GM19463 (cell line): Measurements from ENCODE around the gene SMIM22.

Experiments used
- ATAC-seq: cut with Tn5 transposase; IDR thresholded peaks from one replicate; pipeline ENCODE4 v1.9.1; 2021; ENCODE audit warnings: mild to moderate bottlenecking, moderate library complexity; ENCODE audit not compliant: unreplicated experiment

The SMIM22 gene

DNA sequence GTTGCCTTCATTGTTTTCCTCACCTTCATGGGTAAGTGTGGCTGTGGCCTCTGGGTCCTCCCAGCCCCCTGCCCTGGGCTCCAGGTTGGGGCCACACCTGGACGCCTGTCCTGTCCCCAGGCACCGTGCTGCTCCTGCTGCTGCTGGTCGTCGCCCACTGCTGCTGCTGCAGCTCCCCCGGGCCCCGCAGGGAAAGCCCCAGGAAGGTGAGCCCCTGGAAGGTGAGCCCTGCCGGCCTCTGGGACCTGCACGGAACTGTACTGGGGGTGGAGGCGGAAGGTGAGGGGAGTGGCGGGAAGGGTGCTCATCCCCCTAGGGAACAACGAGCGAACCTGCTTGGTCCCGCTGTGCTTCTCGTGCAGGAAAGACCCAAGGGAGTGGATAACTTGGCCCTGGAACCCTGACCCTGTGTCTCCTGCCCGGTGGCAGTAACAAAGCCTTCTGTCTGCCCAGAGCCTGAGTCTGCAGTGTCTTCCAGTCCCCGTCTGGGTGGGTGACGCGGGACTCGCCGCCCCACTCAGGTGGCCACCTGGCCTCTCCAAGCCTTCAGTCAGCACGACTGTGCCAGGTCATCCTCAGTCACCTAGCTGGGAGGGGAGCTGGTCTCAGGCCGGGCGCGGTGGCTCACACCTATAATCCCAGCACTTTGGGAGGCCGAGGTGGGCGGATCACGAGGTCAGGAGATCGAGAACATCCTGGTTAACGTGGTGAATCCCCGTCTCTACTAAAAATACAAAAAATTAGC, 831 bp downstream of the SMIM22 start:
- no peak for ATAC-seq

DNA sequence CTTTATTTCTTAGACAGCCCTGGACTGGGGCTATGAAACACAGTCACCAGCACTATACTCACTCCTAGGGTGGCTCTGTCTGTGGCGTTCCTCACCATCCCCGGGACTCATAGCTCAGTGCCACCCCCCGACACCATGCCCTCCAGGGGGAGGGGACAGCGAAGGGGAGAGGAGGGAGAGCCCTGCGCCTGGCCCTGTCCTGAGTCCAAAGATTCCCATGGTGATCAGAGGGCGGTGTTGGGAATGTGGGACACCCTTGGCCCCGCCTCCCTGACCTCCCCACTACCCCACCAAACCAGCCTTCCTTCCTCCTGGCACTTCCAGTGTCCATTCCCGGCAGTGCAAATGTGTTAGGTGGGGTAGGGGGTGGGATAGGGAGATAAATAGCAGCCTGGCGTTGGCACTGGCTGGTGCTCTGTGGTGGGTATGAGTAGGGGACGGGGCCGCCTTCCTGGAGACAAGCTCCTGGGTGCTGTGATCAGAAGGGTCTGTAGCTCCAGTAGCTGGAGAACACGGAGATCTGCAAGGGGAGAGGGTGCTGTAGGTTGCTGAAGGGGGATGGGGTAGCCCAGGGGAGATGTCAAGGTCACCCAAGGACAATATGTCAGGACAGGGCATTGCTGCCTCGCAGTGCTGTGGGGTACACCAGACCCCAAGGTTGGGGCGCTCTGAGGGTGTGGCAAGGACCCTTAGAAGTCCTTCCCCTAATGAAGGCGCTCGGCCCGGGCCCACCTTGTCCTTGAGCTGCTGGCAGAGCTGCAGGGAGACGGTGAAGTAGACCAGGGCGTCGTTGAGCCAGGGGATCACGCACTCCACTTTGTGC, 2.0 kb downstream of the SMIM22 start:
- ATAC-seq = no peak

DNA sequence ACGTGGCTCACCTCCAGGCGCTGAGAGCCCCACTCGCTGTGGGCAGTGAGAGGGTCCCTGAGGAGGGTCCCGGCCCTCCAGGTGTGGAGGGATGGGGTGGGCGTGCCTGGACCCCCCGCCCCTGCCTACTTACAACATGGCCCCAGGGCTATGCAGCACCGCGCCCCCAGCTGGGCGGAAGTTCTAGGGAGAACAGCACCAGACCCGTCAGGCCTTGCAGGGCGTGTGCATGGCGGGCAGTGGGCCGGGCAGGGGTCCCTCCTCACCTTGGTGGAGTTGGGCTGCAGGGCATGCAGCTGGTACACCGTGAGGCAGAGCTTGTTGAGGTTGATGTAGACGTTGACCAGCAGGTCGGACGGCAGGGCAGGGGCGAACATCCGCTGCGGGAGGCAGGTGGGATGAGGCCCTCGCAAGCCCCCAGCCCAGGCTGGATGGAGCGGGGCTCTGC, 2.7 kb downstream of the SMIM22 start:
- no peak for ATAC-seq

DNA sequence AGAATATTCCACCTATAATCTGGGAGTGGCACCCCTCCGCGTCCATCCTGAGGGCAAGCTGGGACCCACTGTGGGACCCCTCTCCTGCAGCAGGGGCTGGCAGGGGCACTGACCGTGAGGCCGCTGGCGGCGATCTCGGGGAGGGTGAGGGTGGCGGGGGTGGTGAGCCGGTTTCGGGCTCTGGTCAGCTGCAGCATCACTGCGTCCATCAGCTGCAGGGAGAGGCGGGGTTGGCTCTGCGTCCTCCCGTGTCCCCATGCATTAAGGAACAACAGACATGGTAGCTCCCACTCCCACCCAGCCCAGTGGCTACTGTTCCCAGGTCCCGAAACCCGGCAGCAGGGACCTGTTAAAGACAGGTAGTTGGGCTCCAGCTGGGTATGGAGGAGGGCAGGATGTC, 3.3 kb downstream of the SMIM22 start:
- no peak for ATAC-seq

- no peak for ATAC-seq
Measured at GRCh38 chr16:4799171-4799855, 4.1 kb downstream of the SMIM22 start.

- no peak for ATAC-seq
Measured at GRCh38 chr16:4800290-4801041, 5.3 kb downstream of the SMIM22 start.

- no peak for ATAC-seq
Measured at GRCh38 chr16:4801051-4801961, 6.1 kb downstream of the SMIM22 start.

DNA sequence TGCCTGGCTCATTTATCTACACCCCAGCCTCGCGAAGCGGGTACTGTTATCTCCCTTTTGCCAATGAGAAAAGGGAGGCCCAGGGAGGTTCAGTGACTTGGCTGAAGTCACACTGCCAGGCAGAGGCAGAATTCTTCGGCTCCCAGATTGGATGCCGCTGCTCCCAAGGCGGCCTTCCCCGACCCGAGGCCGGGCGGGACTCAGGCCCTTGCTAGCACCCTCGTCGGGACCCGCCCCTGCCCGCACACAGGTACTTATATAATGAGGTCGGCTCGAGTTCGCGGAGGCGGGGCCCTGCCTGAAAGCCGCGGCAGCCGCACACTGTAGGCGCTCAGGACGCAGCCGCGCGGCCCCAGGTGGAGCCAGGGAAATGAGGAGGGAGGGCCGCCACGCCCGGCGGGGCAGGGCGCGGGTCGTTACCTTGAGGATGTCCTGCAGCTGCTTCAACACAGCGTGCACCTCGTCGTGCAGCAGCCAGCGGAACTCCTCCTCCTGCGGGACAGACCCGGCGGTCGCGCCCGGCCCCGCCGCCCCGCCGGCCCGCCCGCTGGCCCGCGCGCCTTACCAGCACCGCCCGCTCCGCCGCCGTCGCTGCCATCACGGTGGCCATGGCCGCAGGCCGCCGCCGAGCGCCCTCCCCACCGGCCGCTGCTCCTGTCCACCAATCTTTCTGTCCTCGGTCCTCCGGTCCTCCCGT, 6.9 kb downstream of the SMIM22 start, which contains the start of gene ROGDI:
Gene ROGDI (minus strand): TSS at position 672 of the 697 bp plus-strand sequence. CDS start 62 bp downstream, at position 610.
- peak; percentile 52 for ATAC-seq

- ATAC-seq = peak; percentile 94
Measured at GRCh38 chr16:4802659-4803287, 7.6 kb downstream of the SMIM22 start.

DNA sequence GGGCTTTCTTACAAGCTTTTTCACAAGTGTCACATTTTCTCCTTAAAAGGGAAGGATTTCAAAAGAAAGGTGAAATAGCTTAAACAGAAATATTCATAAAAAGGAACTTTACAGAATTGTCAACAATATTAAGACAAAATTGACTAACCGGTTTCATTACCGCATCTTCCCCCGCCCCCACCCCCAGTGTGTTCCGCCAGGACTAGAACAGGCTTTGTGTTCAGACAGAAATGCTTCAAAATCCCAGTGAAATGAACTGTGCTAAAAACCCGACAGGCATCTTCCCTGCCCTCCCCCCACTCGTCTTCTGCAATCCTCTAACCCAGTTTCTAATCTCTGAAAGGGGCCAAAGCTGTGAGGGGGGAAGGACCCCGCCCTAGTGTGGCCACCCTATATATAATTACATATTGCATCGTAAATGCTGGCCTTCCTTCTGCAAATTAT, 8.3 kb downstream of the SMIM22 start:
- no peak for ATAC-seq

- no peak for ATAC-seq
Measured at GRCh38 chr16:4803898-4804762, 9.0 kb downstream of the SMIM22 start.

DNA sequence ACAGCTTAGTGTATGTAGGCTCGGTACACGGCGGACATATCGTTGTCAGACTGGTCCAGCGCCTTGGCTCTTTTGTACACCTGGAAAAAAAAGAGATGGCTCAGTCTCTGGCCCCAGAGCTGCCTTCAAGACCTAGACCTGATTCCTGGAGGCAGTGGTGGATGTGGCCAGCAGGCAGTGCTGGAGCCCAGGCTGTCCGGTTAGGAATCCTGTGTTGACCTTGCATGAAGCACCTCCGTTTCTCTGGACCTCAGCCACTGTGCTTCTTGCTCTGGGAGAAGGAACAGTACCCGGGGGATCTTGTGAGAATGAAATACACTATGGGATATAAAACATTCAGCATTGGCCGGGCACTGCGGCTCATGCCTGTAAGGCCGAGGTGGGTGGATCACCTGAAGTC, 10.1 kb downstream of the SMIM22 start:
- ATAC-seq = no peak

- no peak for ATAC-seq
Measured at GRCh38 chr16:4806280-4806679, 11.1 kb downstream of the SMIM22 start.

DNA sequence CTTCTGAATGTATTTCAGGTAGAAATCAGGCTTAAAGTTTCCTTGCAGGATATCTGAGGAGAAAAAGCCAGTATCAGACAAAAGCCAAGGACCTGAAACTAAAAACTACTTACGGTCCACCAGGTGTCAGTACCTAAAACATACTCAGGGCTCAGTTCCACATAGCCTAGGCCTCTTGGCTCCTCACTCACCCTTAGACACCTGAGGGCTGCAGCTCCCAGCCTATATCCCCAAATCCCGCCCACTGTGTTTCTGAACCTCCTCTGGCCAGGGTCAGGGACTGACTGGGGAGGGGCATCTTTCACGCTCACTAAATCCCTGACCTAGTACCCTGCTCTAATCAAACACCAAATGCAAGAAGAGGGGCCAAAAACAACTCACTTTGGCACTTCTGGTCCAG, 16.1 kb downstream of the SMIM22 start:
- ATAC-seq = no peak

DNA sequence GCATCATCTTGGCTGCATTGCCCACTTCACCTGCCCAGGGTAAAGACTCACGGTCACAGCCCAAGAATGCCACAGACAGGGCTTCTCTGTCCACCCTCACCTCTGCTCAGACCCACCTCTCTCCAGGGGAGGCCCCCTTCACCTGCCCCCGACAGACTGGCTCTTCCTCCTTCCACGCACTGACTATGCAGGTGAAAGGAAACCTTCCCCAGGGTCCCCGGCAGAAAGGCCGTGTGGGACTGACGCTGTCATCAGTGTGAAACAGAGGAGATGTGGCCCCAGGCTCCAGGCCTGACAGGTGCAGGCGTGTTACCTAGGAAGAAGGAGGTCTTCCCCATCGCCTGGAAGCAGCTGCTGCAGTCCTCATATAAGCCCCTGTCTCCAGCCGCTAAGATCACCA, 16.6 kb downstream of the SMIM22 start:
- no peak for ATAC-seq

DNA sequence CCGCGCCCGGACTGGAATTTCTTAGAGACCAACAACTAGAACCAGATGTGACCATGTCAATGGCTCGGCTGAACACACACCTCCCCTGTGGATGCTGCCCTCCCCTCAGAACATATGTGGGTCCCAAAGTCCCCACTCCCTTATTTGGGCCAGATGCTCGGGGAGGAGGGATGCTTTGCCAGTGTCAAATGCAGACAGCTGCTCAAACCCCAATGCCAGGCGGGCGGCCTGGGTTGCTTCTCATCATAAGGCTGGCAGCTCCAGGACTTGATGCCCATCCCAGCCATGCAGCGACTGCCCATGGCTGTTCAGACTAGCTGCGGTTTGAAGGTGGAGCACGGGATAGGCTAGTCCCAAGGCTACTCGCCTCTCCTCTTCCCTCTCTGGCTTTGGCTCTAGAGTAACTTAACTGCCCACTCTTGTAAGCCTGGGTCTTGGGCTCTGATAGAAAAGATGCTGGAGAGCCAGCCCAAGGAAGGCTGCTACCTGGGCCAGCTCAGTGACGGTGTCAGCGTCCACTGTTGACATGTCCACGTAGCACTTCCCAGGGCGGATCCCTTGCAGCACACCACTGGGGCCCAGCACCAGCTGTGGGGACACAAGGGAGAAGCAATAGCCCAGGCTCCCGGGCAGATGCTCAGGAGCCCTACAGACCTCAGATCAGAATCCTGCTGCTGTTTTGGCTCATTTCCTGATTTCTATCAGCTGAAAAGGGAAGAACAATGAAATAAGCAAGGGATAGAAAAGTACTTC, 18.3 kb downstream of the SMIM22 start:
- ATAC-seq = no peak

- no peak for ATAC-seq
Measured at GRCh38 chr16:4814046-4814445, 18.9 kb downstream of the SMIM22 start.
